HEK293 (cell line): Measurements from ENCODE around the gene TMEM179B.

Source experiments
- HOXA7 ChIP-seq: sonication (generic); formaldehyde crosslinking; IDR thresholded peaks from 2 replicates; pipeline ENCODE4 v1.8.1; 2022; ENCODE audit warnings: missing genetic modification reagents, borderline replicate concordance
- MYNN ChIP-seq: fragments of 450-650 bp; formaldehyde crosslinking; IDR thresholded peaks from 2 replicates; pipeline ENCODE4 v1.5.1; 2016; ENCODE audit warnings: missing biosample characterization, missing genetic modification characterization, borderline replicate concordance
- OSR2 ChIP-seq: fragments of 450-650 bp; formaldehyde crosslinking; IDR thresholded peaks from 2 replicates; pipeline ENCODE4 v1.5.1; 2016; ENCODE audit warnings: missing biosample characterization, missing genetic modification characterization
- PATZ1 ChIP-seq: fragments of 450-650 bp; formaldehyde crosslinking; IDR thresholded peaks from 2 replicates; pipeline ENCODE4 v1.5.1; 2016; ENCODE audit warnings: missing biosample characterization, missing genetic modification characterization
- PRDM2 ChIP-seq: fragments of 450-650 bp; formaldehyde crosslinking; IDR thresholded peaks from 2 replicates; pipeline ENCODE4 v1.5.1; 2016; ENCODE audit warnings: missing biosample characterization, missing genetic modification characterization, borderline replicate concordance
- SCRT1 ChIP-seq: fragments of 450-650 bp; formaldehyde crosslinking; IDR thresholded peaks from 2 replicates; pipeline ENCODE4 v1.5.1; 2016; ENCODE audit warnings: missing biosample characterization, missing genetic modification characterization, borderline replicate concordance
- SP7 ChIP-seq: fragments of 450-650 bp; formaldehyde crosslinking; IDR thresholded peaks from 2 replicates; pipeline ENCODE4 v1.5.1; 2016; ENCODE audit warnings: missing biosample characterization, missing genetic modification characterization
- ZBTB8A ChIP-seq: fragments of 450-650 bp; formaldehyde crosslinking; IDR thresholded peaks from 2 replicates; pipeline ENCODE4 v1.5.1; 2016; ENCODE audit warnings: missing biosample characterization, missing genetic modification characterization
- ZNF148 ChIP-seq: fragments of 450-650 bp; formaldehyde crosslinking; IDR thresholded peaks from 2 replicates; pipeline ENCODE4 v1.5.0; 2017; ENCODE audit warnings: missing biosample characterization, missing genetic modification characterization, borderline replicate concordance
- ZNF169 ChIP-seq: fragments of 450-650 bp; formaldehyde crosslinking; IDR thresholded peaks from 2 replicates; pipeline ENCODE4 v1.5.1; 2016; ENCODE audit warnings: missing biosample characterization, missing genetic modification characterization
- ZNF214 ChIP-seq: fragments of 450-650 bp; formaldehyde crosslinking; IDR thresholded peaks from 2 replicates; pipeline ENCODE4 v1.5.1; 2017; ENCODE audit warnings: missing biosample characterization, mild to moderate bottlenecking, missing genetic modification characterization, borderline replicate concordance
- ZNF311 ChIP-seq: fragments of 450-650 bp; formaldehyde crosslinking; IDR thresholded peaks from 2 replicates; pipeline ENCODE4 v1.5.1; 2017; ENCODE audit warnings: missing biosample characterization, missing genetic modification characterization, borderline replicate concordance
- ZNF404 ChIP-seq: fragments of 450-650 bp; formaldehyde crosslinking; IDR thresholded peaks from 2 replicates; pipeline ENCODE4 v1.5.1; 2017; ENCODE audit warnings: missing biosample characterization, missing genetic modification characterization
- ZNF426 ChIP-seq: fragments of 450-650 bp; formaldehyde crosslinking; IDR thresholded peaks from 2 replicates; pipeline ENCODE4 v1.5.1; 2017; ENCODE audit warnings: missing biosample characterization, missing genetic modification characterization, mild to moderate bottlenecking, inconsistent platforms, moderate library complexity
- ZNF549 ChIP-seq: fragments of 450-650 bp; IDR thresholded peaks from 2 replicates; pipeline ENCODE4 v1.5.1; 2018; ENCODE audit warnings: missing biosample characterization, missing genetic modification characterization, mild to moderate bottlenecking, inconsistent platforms, moderate library complexity
- ZNF600 ChIP-seq: fragments of 450-650 bp; formaldehyde crosslinking; IDR thresholded peaks from 2 replicates; pipeline ENCODE4 v1.5.1; 2016; ENCODE audit warnings: missing biosample characterization, missing genetic modification characterization
- ZNF623 ChIP-seq: fragments of 450-650 bp; formaldehyde crosslinking; IDR thresholded peaks from 2 replicates; pipeline ENCODE4 v1.5.1; 2016; ENCODE audit warnings: missing biosample characterization, missing genetic modification characterization
- ZNF792 ChIP-seq: fragments of 450-650 bp; formaldehyde crosslinking; IDR thresholded peaks from 2 replicates; pipeline ENCODE4 v1.5.1; 2016; ENCODE audit warnings: missing biosample characterization, missing genetic modification characterization
- TF ChIP-seq, protein P1 (sequence below): fragments of 450-650 bp; formaldehyde crosslinking; IDR thresholded peaks from 2 replicates; pipeline ENCODE4 v1.5.1; 2016; ENCODE audit warnings: missing biosample characterization, missing genetic modification characterization
- TF ChIP-seq, protein P2 (sequence below): fragments of 450-650 bp; formaldehyde crosslinking; IDR thresholded peaks from 2 replicates; pipeline ENCODE4 v1.5.1; 2016; ENCODE audit warnings: missing biosample characterization, missing genetic modification characterization
- TF ChIP-seq, protein P3 (sequence below): fragments of 450-650 bp; formaldehyde crosslinking; conservative IDR thresholded peaks from 2 replicates; pipeline ENCODE4 v1.5.1; 2016; ENCODE audit warnings: low read depth, missing biosample characterization, missing genetic modification characterization

The TMEM179B gene

GRCh38 chr11:62805076-62805892 lies 18.1 kb downstream of the TMEM179B start, which contains the start of gene NXF1 (continued):
- TF ChIP-seq PATZ1 (tag by site-specific recombination) (peak; percentile 46; the same call in 1 of the 2 replicates), SP7 (peak; percentile 29; the same call in 1 of the 2 replicates), PRDM2 (tag by site-specific recombination) (no peak), SCRT1 (tag by site-specific recombination) (no peak), HOXA7 (no peak), ZNF623 (tag by site-specific recombination) (no peak), ZNF426 (tag by site-specific recombination) (no peak), ZBTB8A (peak; percentile 94), ZNF549 (tag by site-specific recombination) (no peak), OSR2 (tag by site-specific recombination) (no peak), ZNF404 (tag by site-specific recombination) (no peak), ZNF214 (no peak), ZNF169 (tag by site-specific recombination) (no peak), ZNF311 (tag by site-specific recombination) (no peak), ZNF148 (no peak), ZNF600 (tag by site-specific recombination) (no peak), ZNF792 (no peak), MYNN (no peak)
- TF ChIP-seq, protein P1, sequence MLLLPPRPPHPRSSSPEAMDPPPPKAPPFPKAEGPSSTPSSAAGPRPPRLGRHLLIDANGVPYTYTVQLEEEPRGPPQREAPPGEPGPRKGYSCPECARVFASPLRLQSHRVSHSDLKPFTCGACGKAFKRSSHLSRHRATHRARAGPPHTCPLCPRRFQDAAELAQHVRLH (tag by site-specific recombination) = no peak
- TF ChIP-seq, protein P2, sequence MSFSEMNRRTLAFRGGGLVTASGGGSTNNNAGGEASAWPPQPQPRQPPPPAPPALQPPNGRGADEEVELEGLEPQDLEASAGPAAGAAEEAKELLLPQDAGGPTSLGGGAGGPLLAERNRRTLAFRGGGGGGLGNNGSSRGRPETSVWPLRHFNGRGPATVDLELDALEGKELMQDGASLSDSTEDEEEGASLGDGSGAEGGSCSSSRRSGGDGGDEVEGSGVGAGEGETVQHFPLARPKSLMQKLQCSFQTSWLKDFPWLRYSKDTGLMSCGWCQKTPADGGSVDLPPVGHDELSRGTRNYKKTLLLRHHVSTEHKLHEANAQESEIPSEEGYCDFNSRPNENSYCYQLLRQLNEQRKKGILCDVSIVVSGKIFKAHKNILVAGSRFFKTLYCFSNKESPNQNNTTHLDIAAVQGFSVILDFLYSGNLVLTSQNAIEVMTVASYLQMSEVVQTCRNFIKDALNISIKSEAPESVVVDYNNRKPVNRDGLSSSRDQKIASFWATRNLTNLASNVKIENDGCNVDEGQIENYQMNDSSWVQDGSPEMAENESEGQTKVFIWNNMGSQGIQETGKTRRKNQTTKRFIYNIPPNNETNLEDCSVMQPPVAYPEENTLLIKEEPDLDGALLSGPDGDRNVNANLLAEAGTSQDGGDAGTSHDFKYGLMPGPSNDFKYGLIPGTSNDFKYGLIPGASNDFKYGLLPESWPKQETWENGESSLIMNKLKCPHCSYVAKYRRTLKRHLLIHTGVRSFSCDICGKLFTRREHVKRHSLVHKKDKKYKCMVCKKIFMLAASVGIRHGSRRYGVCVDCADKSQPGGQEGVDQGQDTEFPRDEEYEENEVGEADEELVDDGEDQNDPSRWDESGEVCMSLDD (tag by site-specific recombination) = no peak
- TF ChIP-seq, protein P3, sequence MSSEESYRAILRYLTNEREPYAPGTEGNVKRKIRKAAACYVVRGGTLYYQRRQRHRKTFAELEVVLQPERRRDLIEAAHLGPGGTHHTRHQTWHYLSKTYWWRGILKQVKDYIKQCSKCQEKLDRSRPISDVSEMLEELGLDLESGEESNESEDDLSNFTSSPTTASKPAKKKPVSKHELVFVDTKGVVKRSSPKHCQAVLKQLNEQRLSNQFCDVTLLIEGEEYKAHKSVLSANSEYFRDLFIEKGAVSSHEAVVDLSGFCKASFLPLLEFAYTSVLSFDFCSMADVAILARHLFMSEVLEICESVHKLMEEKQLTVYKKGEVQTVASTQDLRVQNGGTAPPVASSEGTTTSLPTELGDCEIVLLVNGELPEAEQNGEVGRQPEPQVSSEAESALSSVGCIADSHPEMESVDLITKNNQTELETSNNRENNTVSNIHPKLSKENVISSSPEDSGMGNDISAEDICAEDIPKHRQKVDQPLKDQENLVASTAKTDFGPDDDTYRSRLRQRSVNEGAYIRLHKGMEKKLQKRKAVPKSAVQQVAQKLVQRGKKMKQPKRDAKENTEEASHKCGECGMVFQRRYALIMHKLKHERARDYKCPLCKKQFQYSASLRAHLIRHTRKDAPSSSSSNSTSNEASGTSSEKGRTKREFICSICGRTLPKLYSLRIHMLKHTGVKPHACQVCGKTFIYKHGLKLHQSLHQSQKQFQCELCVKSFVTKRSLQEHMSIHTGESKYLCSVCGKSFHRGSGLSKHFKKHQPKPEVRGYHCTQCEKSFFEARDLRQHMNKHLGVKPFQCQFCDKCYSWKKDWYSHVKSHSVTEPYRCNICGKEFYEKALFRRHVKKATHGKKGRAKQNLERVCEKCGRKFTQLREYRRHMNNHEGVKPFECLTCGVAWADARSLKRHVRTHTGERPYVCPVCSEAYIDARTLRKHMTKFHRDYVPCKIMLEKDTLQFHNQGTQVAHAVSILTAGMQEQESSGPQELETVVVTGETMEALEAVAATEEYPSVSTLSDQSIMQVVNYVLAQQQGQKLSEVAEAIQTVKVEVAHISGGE (tag by site-specific recombination) = 0 out of 2 replicates have a peak, but pooled peaks have one; percentile 20
